Measurements from ENCODE around the gene VPS37B.

Gene VPS37B

GRCh38 chr12:122855071-122855829 is 40.7 kb downstream of the VPS37B start:
- DNase-seq (ENCODE audit: extremely low read depth in 1 of 2, low read depth in 1 of 2): no peak

GRCh38 chr12:122854554-122854953 is 41.4 kb downstream of the VPS37B start:
- no peak for DNase-seq (ENCODE audit: extremely low read depth in 1 of 2, low read depth in 1 of 2)

- DNase-seq (ENCODE audit: extremely low read depth in 1 of 2, low read depth in 1 of 2): no peak
Measured at GRCh38 chr12:122853582-122854245, 42.2 kb downstream of the VPS37B start.

- no peak for DNase-seq (ENCODE audit: extremely low read depth in 1 of 2, low read depth in 1 of 2)
Measured at GRCh38 chr12:122852336-122853275, 43.3 kb downstream of the VPS37B start.

GRCh38 chr12:122851820-122852219 is 44.1 kb downstream of the VPS37B start:
- DNase-seq (ENCODE audit: extremely low read depth in 1 of 2, low read depth in 1 of 2): no peak

GRCh38 chr12:122850695-122851350 is 45.1 kb downstream of the VPS37B start:
- no peak for DNase-seq (ENCODE audit: extremely low read depth in 1 of 2, low read depth in 1 of 2)

GRCh38 chr12:122850048-122850445 is 45.9 kb downstream of the VPS37B start:
- no peak for DNase-seq (ENCODE audit: extremely low read depth in 1 of 2, low read depth in 1 of 2)

- no peak for DNase-seq (ENCODE audit: extremely low read depth in 1 of 2, low read depth in 1 of 2)
Measured at GRCh38 chr12:122849352-122850047, 46.4 kb downstream of the VPS37B start.

- no peak for DNase-seq (ENCODE audit: extremely low read depth in 1 of 2, low read depth in 1 of 2)
Measured at GRCh38 chr12:122848471-122849351, 47.2 kb downstream of the VPS37B start.

- DNase-seq (ENCODE audit: extremely low read depth in 1 of 2, low read depth in 1 of 2): no peak
Measured at GRCh38 chr12:122847921-122848421, 48.0 kb downstream of the VPS37B start.

GRCh38 chr12:122847516-122847836 is 48.4 kb downstream of the VPS37B start:
- no peak for DNase-seq (ENCODE audit: extremely low read depth in 1 of 2, low read depth in 1 of 2)

GRCh38 chr12:122846622-122847515 is 49.1 kb downstream of the VPS37B start:
- DNase-seq (ENCODE audit: extremely low read depth in 1 of 2, low read depth in 1 of 2): no peak

GRCh38 chr12:122845865-122846621 is 49.9 kb downstream of the VPS37B start:
- no peak for DNase-seq (ENCODE audit: extremely low read depth in 1 of 2, low read depth in 1 of 2)

GRCh38 chr12:122845041-122845864 is 50.7 kb downstream of the VPS37B start:
- DNase-seq (ENCODE audit: extremely low read depth in 1 of 2, low read depth in 1 of 2): no peak

- DNase-seq (ENCODE audit: extremely low read depth in 1 of 2, low read depth in 1 of 2): no peak
Measured at GRCh38 chr12:122844366-122844971, 51.5 kb downstream of the VPS37B start.

GRCh38 chr12:122843455-122843854 is 52.5 kb downstream of the VPS37B start:
- no peak for DNase-seq (ENCODE audit: extremely low read depth in 1 of 2, low read depth in 1 of 2)
